ENCODE measurements around the gene SEBOX. TPM values are rescaled to one million over a fixed set of nuclear protein-coding genes. Genes with fewer than 3 reads are reported as not detected.

SEBOX gene
- total RNA-seq, 4 donors from 2014 or later = not detected

- H3K4me3 ChIP-seq = no peak overlapping the region
- no peak for DNase-seq (ENCODE audit: low spot score in 2 of 2)
- H3K27ac ChIP-seq = no peak overlapping the region
- TF ChIP-seq POLR2A (IDR thresholded peaks at IDR 0.05) = no peak
- no peaks in the 10 kb centered on the region for H3K27me3 ChIP-seq
- 90% methylated on average over 3 of the region's 3 CpGs for WGBS
- no peaks in the 10 kb centered on the region for H3K4me1 ChIP-seq
- H3K36me3 ChIP-seq = peaks cover 64% of the 10 kb centered on the region
- no peaks in the 10 kb centered on the region for H3K9me3 ChIP-seq
These were observed 32.3 kb upstream of the SEBOX start for GRCh38 chr17:28397275-28397674.

DNA sequence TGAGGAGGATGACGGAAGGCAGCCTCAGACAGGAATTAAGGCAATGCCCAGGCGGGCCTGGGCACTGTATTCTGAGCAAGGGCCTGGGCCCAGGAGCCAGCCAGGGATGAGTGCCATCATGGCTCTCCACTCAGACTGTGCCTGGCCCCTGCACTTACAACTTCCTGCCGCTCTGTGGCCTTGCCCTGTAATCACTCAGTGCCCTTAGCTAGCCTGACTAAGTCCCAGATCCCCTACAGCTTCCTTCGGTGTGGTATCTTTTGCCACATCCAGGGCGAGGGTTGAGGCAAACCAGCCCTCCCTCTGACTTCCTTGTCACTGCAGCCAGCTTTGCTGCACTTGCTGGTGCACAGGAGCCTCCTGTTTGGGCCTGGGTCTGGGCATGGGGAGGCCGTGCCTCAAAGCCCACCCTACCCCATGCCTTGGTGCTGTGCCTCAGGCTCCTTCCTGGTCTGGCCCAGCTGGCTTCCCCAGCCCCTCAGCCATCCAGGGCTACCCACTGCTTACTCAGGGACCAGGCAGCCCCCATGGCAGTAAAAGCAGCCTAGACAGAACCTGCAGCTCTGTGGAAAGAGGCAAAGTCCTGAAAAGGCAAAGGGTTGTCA is 31.7 kb upstream of the SEBOX start:
- no peak for TF ChIP-seq EP300 (IDR thresholded peaks at IDR 0.05)
- no peak for TF ChIP-seq CTCF (IDR thresholded peaks at IDR 0.05)
- TF ChIP-seq POLR2A (IDR thresholded peaks at IDR 0.05) = no peak
- no peak for TF ChIP-seq POLR2AphosphoS5 (IDR thresholded peaks at IDR 0.05)
- Histone ChIP-seq H3K4me1 (no peaks in the 10 kb centered on the region), H3K9me3 (no peaks in the 10 kb centered on the region), H3K36me3 (peaks cover 60% of the 10 kb centered on the region), H3K27ac (no peak overlapping the region), H3K27me3 (no peaks in the 10 kb centered on the region), H3K4me3 (no peak overlapping the region)
- no peak for DNase-seq (ENCODE audit: low spot score in 2 of 2)
- WGBS = 75% methylated on average over 5 of the region's 6 CpGs

DNA sequence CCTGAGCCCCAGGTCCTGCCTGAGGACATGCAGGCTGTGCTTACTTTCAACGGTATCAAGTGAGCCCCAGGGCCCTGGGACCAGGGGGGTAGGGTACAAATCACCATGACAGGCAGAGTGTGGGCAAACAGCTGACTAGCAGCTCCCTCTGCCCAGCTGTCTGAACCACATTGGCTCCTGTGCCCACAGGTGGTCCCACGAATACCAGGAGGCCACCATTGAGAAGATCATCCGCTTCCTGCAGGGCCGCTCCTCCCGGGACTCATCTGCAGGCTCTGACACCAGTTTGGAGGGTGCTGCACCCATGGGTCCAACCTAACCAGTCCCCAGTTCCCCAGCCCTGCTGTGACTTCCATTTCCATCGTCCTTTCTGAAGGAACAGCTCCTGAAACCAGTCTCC is 31.0 kb upstream of the SEBOX start:
- 77% methylated on average over 4 of the region's 6 CpGs for WGBS

GRCh38 chr17:28395426-28395825 is 30.4 kb upstream of the SEBOX start:
- WGBS = 50% methylated on average over 2 of the region's 2 CpGs
- no peak for TF ChIP-seq POLR2AphosphoS5 (IDR thresholded peaks at IDR 0.05)
- no peak for TF ChIP-seq EP300 (IDR thresholded peaks at IDR 0.05)
- H3K36me3 ChIP-seq = peaks cover 70% of the 10 kb centered on the region
- H3K27me3 ChIP-seq = no peaks in the 10 kb centered on the region
- no peak overlapping the region for H3K27ac ChIP-seq
- DNase-seq (ENCODE audit: low spot score in 2 of 2) = no peak
- no peak overlapping the region for H3K4me3 ChIP-seq
- no peaks in the 10 kb centered on the region for H3K4me1 ChIP-seq
- H3K9me3 ChIP-seq = no peaks in the 10 kb centered on the region

More for the DNA sequence above, 31.0 kb upstream of the SEBOX start:
- no peak overlapping the region for H3K27ac ChIP-seq
- no peaks in the 10 kb centered on the region for H3K9me3 ChIP-seq
- TF ChIP-seq POLR2A (IDR thresholded peaks at IDR 0.05) = no peak
- no peak for TF ChIP-seq POLR2AphosphoS5 (IDR thresholded peaks at IDR 0.05)
- TF ChIP-seq EP300 (IDR thresholded peaks at IDR 0.05) = no peak
- TF ChIP-seq CTCF (IDR thresholded peaks at IDR 0.05) = no peak
- H3K27me3 ChIP-seq = no peaks in the 10 kb centered on the region
- no peak overlapping the region for H3K4me3 ChIP-seq
- peaks cover 65% of the 10 kb centered on the region for H3K36me3 ChIP-seq
- DNase-seq (ENCODE audit: low spot score in 2 of 2) = no peak
- no peaks in the 10 kb centered on the region for H3K4me1 ChIP-seq

DNA sequence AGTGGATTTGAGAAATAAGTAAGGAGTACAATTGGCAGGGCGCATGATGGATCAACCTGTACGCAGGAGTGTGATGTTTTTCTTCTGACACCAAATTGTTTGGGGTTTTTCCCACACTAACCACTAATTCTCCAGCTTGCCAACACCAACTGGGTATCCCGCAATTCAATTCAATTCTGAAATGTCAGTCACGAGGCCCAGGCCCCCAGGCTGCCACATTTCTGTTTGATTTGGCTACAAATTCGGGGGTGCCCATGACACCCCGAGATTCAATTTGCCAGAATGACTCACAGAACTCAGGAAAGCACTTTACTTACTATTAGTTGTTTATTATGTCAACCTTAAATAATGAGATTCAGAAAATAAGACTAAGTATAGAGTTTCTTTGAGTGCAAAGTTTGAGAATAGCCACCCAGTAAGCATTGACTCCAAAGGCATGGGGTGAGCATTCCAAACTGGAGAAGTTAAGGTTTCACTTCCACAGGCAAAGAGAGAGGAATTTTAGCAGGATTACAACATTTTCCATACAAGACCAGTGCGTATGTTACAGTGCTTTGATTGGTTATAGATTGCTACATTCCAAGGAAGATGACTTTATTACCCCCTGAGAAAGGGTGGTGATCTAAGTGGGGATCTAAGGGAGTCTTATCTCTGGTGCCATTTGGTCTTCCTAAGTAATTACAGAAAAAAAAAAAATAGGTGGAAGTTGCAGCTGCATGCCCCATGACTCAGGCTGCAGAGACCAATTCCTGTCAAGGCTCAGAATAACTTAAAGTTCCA is 29.5 kb upstream of the SEBOX start:
- TF ChIP-seq POLR2AphosphoS5 (IDR thresholded peaks at IDR 0.05) = no peak
- TF ChIP-seq EP300 (IDR thresholded peaks at IDR 0.05) = no peak
- peaks cover 67% of the 10 kb centered on the region for H3K36me3 ChIP-seq
- DNase-seq (ENCODE audit: low spot score in 2 of 2) = no peak

GRCh38 chr17:28392491-28392890 is 27.5 kb upstream of the SEBOX start:
- no peak for TF ChIP-seq EP300 (IDR thresholded peaks at IDR 0.05)
- TF ChIP-seq POLR2A (IDR thresholded peaks at IDR 0.05) = no peak
- H3K4me1 ChIP-seq = no peaks in the 10 kb centered on the region
- no peak for DNase-seq (ENCODE audit: low spot score in 2 of 2)
- no peaks in the 10 kb centered on the region for H3K27me3 ChIP-seq
- H3K4me3 ChIP-seq = no peak overlapping the region
- H3K9me3 ChIP-seq = no peaks in the 10 kb centered on the region
- peaks cover 67% of the 10 kb centered on the region for H3K36me3 ChIP-seq
- H3K27ac ChIP-seq = no peak overlapping the region
- 79% methylated on average over 10 of the region's 10 CpGs for WGBS

More for the DNA sequence above, 29.5 kb upstream of the SEBOX start:
- Histone ChIP-seq H3K4me3 (no peak overlapping the region), H3K9me3 (no peaks in the 10 kb centered on the region), H3K4me1 (no peaks in the 10 kb centered on the region), H3K27ac (no peak overlapping the region), H3K27me3 (no peaks in the 10 kb centered on the region)
- WGBS = 60% methylated on average over 7 of the region's 7 CpGs

DNA sequence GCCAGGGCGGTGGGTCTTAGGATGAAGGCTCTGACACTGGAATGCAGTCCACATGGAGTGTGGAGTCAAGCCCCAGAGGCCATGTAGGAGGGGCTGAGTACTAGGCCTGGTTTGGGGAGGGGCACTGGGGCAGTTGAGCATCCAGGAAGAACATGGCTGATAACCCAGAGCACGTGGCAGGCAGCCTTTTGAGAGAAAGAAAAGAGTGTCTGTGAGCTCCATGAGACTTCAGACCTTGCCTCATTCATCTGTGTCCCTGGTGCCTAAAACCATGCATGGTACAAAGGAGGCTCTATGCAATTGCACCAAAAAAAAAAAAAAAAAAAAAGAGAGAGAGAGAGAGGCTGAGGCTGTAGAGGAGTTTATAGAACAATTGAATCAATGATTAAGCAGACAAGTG is 26.4 kb upstream of the SEBOX start:
- Histone ChIP-seq H3K27me3 (no peaks in the 10 kb centered on the region), H3K9me3 (no peaks in the 10 kb centered on the region), H3K36me3 (peaks cover 62% of the 10 kb centered on the region), H3K27ac (no peak overlapping the region), H3K4me1 (no peaks in the 10 kb centered on the region), H3K4me3 (no peak overlapping the region)
- TF ChIP-seq CTCF (IDR thresholded peaks at IDR 0.05) (no peak), POLR2AphosphoS5 (IDR thresholded peaks at IDR 0.05) (no peak), POLR2A (IDR thresholded peaks at IDR 0.05) (no peak), EP300 (IDR thresholded peaks at IDR 0.05) (no peak)
- WGBS = 46% methylated on average over 2 of the region's 2 CpGs
- no peak for DNase-seq (ENCODE audit: low spot score in 2 of 2)
